Activated CD4-positive, alpha-beta memory T cell treated with anti-CD3 and anti-CD28 coated beads for 36 hours (primary cell): ENCODE measurements around the gene TJAP1. TPM values are rescaled to one million over a fixed set of nuclear protein-coding genes. Genes with fewer than 3 reads are reported as not detected.

Experiments
- CTCF ChIA-PET: fragments of 350-600 bp; sonication (Branson Sonifier 250); formaldehyde crosslinking; loops from one replicate; lab custom pipeline; 2021; ENCODE audit warnings: antibody characterized with exemption, inconsistent platforms; lab: Charles Lee
- POLR2A ChIA-PET: fragments of 350-600 bp; sonication (Branson Sonifier 250); formaldehyde crosslinking; loops from one replicate; lab custom pipeline; 2021; ENCODE audit warnings: antibody characterized with exemption; lab: Charles Lee
- DNase-seq: peaks from one replicate; pipeline ENCODE4 v3.0.0-alpha.2; 2020
- H3K27ac Mint-ChIP-seq: one replicate; pipeline ENCODE4 v1.8.0; 2021; ENCODE audit warnings: mixed read lengths
- H3K27me3 Mint-ChIP-seq: one replicate; pipeline ENCODE4 v1.8.0; 2021; ENCODE audit warnings: mixed read lengths
- H3K36me3 Mint-ChIP-seq: one replicate; pipeline ENCODE4 v1.8.0; 2021; ENCODE audit warnings: mixed read lengths
- H3K4me1 Mint-ChIP-seq: one replicate; pipeline ENCODE4 v1.8.0; 2021; ENCODE audit warnings: low read depth, mixed read lengths
- H3K4me3 Mint-ChIP-seq: one replicate; pipeline ENCODE4 v1.8.0; 2021; ENCODE audit warnings: mild to moderate bottlenecking, mixed read lengths
- H3K9me3 Mint-ChIP-seq: one replicate; pipeline ENCODE4 v1.8.0; 2021; ENCODE audit warnings: mixed read lengths
- intact Hi-C: fragments of 100-400 bp; cut with micrococcal nuclease; formaldehyde crosslinking; loops from one replicate; pipeline ENCODE4 v1.15.1; 2023
- total RNA-seq, 2 experiments: library from RNA; stranded (reverse); gene quantifications; one replicate each; pipeline ENCODE4 v1.2.3, GENCODE V29; 2021

Gene TJAP1
- total RNA-seq, 2 experiments from 2014 or later: 30.5 to 36.2 TPM

DNA sequence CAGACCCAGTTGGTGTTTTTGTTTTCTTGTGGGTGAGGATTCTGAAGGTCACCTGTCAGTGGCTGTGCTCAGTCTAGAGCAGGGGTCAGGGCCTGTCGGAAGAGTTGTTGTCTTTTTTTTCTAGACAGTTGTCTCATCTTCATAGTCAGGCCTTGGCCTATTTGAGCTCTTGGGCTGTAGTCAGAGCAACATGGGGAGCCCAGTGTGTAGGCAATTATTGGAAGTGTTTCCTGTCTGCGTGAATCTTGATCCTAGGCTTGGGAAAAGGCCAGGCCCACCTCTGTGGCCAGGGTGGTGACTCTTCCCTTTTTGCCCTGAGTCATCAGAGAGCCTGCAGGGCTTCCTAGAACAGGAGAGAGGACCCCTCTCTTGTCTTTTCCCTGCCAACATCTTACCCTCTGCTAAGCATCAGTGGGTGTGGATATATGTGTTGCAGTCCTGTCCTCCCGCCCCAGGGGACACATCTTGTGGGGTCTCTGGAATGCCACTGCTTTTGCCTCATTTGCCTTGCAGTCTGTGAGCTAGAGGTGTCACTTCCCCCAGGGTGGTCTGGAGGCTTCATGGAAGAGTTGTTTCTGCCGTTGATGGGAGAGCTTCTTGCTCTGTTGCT lies 11.4 kb downstream of the TJAP1 start:
- peaks cover 2% of the 10 kb centered on the region for H3K36me3 Mint-ChIP-seq
- DNase-seq: no peak
- ChIA-PET POLR2A (no interaction called here), CTCF (interaction anchor here (2.2 to 3.8 kb wide), 3 partner anchors 15 to 18 kb away, joined by 5 to 11 read pairs (median 11); no protein-coding TSS in a partner anchor)
- no peaks in the 10 kb centered on the region for H3K27me3 Mint-ChIP-seq
- no peaks in the 10 kb centered on the region for H3K9me3 Mint-ChIP-seq
- peaks cover 8% of the 10 kb centered on the region for H3K4me1 Mint-ChIP-seq
- H3K4me3 Mint-ChIP-seq: no peak overlapping the region
- intact Hi-C loops: no loop called here
- no peak overlapping the region for H3K27ac Mint-ChIP-seq

DNA sequence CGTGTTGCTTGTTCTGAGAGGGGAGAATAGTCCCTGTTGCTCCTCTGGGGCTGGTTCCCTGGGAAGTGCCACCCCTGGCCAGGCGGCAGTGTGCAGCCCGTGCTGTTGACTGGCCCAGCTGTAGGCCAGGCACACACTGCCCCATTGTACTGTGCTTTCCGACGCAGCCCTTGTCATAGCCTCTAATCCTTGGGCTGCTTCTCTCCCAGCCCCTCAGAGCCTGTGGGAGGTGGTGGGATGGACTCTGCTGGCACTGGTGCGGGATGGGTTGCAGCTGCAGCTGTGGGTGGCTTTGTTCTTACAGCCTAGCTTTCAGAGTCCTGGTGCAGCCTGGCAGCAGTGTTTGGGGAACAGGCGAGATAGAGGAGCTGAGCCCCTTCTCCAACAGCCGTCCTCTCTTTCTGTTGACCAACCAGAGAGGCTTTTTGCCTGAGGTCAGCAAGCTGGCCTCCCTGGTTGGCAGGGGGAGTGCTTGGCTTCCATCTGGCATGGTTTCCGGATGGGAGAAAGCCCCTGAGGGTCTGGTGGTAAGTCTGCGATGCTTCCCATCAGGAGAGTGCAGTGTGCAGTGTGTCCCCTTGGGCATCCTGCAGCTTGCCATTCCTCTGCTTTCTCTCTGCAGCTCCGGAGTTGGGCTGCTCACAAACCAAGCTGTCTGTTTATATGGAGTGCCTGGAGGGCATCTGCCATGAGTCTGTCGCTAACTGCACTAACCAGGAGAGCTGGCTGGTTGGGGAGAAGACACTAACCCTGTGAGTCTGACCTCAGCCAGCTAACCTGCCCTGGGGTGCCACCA lies 12.1 kb downstream of the TJAP1 start:
- ChIA-PET POLR2A (no interaction called here), CTCF (interaction anchor here (2.2 kb wide), 2 partner anchors 14 to 17 kb away, joined by 5 to 11 read pairs; no protein-coding TSS in a partner anchor)
- Mint-ChIP-seq H3K4me3 (no peak overlapping the region), H3K27ac (no peak overlapping the region), H3K36me3 (peaks cover 2% of the 10 kb centered on the region), H3K4me1 (peaks cover 14% of the 10 kb centered on the region), H3K27me3 (no peaks in the 10 kb centered on the region), H3K9me3 (no peaks in the 10 kb centered on the region)
- intact Hi-C loops: no loop called here
- no peak for DNase-seq

DNA sequence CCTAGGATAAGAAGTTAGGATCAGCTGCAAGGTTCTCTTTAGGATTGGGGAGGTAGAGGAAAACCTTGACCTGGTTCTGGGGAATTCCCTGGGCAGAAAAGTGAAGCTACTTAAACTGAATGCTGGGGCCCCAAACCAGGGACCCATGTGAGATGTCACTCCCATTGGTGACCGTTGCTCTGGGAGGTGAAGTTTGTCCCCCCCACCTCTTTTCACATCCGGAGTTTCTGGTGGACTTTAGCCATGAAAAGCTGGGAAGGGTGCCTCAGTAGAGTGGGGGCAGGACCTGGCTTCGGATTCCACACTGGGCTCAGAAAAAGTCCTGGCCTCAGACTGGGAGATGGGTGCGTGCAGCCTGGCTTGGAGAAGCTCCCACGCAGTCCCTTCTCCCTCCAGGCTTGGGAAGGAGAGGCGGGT lies 13.2 kb downstream of the TJAP1 start:
- H3K9me3 Mint-ChIP-seq: no peaks in the 10 kb centered on the region
- H3K36me3 Mint-ChIP-seq: peaks cover 2% of the 10 kb centered on the region
- ChIA-PET CTCF (interaction anchor here (2.2 kb wide), 2 partner anchors 13 to 16 kb away, joined by 5 to 11 read pairs; no protein-coding TSS in a partner anchor), POLR2A (no interaction called here)
- no peaks in the 10 kb centered on the region for H3K27me3 Mint-ChIP-seq
- intact Hi-C loops: no loop called here
- no peak overlapping the region for H3K4me3 Mint-ChIP-seq
- peaks cover 25% of the 10 kb centered on the region for H3K4me1 Mint-ChIP-seq
- H3K27ac Mint-ChIP-seq: no peak overlapping the region
- DNase-seq: no peak

DNA sequence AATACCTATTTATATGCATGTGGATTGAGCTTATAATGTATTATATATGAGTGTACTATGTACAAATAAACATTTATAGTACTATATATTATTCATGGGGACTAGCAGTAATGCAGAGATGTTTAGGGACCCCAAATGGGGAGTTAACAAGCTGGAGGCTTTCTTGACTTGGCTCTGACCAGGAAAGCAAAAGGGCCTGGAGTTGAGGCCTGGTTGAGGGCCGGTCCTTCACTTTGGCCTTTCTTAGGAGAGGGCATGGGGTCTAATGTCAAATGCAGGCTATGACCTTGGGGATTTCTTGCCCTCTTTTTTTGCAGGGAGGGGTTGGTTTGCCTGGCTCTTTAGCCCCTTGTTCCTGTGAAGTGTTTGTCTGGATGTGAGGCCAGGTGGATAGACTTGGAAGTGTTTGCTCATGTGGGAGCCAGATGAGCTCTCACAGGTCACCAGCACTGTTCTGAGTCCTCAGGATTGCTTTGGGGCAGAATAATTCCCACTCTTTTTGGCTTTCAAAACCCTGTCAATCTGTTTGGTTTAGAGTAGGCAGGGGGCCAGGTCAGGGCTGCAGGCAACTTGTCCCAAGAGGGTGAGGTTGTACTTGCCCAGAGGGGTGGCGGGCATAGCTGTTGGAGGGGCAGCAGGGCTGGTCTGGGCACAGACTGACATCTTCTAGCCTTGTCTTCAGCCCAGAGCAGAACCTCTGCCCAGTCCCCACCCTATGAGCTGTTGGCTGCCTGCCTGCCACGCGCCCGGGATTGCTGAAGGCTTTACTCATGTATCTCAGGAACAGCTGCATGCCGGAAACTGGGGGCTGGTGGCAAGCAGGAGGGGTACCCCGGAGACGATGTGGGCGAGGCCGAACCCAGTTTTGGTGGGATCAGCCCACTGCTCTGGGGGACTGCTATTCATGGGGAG lies 14.6 kb downstream of the TJAP1 start:
- DNase-seq: no peak
- CTCF ChIA-PET: interaction anchor here (1.0 to 4.5 kb wide), 3 partner anchors 14 to 37 kb away, joined by 3 to 40 read pairs (median 5); partner anchors contain the start of gene DLK2
- H3K36me3 Mint-ChIP-seq: peaks cover 2% of the 10 kb centered on the region
- intact Hi-C loops: no loop called here
- POLR2A ChIA-PET: interaction anchor here (1.4 kb wide), 1 partner anchor 44 kb away, joined by 3 read pairs; no protein-coding TSS in a partner anchor
- no peak overlapping the region for H3K4me3 Mint-ChIP-seq
- no peaks in the 10 kb centered on the region for H3K9me3 Mint-ChIP-seq
- H3K27me3 Mint-ChIP-seq: no peaks in the 10 kb centered on the region
- peaks cover 25% of the 10 kb centered on the region for H3K4me1 Mint-ChIP-seq
- no peak overlapping the region for H3K27ac Mint-ChIP-seq

DNA sequence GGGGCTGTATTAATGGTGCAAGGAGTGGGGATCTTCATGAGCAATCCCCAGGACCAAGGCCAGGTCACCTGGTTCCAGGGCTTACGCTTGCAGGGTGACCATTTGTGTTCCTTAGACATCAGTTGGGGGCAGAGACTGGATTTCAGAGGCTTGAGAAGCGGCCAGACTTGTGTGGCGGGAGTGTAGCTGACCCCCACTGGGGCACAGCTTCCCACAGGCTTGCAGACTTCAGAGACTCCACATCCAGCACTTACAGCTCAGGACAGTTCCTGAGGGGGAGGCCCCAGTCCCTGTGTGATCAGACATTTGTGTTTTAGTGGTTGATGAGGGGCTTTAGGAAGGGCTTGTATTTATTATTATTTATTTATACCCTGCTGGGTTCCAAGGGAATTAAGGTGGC lies 15.3 kb downstream of the TJAP1 start:
- intact Hi-C loops: no loop called here
- Mint-ChIP-seq H3K36me3 (peaks cover 2% of the 10 kb centered on the region), H3K27me3 (no peaks in the 10 kb centered on the region), H3K4me1 (peaks cover 25% of the 10 kb centered on the region), H3K9me3 (no peaks in the 10 kb centered on the region), H3K27ac (no peak overlapping the region), H3K4me3 (no peak overlapping the region)
- ChIA-PET CTCF (interaction anchor here (1.0 to 4.5 kb wide), 2 partner anchors 13 to 37 kb away, joined by 3 to 40 read pairs; partner anchors contain the start of gene DLK2), POLR2A (interaction anchor here (1.4 kb wide), 1 partner anchor 45 kb away, joined by 3 read pairs; no protein-coding TSS in a partner anchor)
- DNase-seq: no peak

DNA sequence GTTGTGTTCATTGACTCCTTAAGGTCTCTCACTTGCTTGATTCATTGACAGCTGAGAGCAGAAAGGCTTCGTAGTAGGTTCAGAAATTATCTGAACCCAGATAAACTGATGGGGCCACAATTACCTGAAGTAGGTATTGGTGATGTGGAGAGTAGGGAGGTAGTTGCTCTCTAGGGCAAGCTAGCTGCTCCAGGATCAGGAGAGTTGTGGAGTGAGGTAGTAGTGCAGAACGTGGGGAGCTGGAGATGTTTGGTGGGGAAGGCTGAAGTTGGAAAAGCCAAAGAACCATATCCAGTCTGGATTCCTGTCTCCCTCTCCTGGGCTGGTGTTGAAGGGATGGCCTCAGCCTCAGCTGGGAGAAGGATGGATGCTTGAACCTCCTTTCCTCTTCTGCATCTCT lies 15.9 kb downstream of the TJAP1 start:
- Mint-ChIP-seq H3K4me3 (no peak overlapping the region), H3K27ac (no peak overlapping the region), H3K4me1 (peaks cover 25% of the 10 kb centered on the region), H3K9me3 (no peaks in the 10 kb centered on the region), H3K27me3 (no peaks in the 10 kb centered on the region), H3K36me3 (peaks cover 2% of the 10 kb centered on the region)
- ChIA-PET POLR2A (interaction anchor here (1.0 kb wide), 1 partner anchor 14 kb away, joined by 3 read pairs; no protein-coding TSS in a partner anchor), CTCF (interaction anchor here (2.7 to 4.5 kb wide), 2 partner anchors 13 to 264 kb away, joined by 7 to 40 read pairs; partner anchors contain the start of gene DNPH1)
- intact Hi-C loops: no loop called here
- DNase-seq: no peak

DNA sequence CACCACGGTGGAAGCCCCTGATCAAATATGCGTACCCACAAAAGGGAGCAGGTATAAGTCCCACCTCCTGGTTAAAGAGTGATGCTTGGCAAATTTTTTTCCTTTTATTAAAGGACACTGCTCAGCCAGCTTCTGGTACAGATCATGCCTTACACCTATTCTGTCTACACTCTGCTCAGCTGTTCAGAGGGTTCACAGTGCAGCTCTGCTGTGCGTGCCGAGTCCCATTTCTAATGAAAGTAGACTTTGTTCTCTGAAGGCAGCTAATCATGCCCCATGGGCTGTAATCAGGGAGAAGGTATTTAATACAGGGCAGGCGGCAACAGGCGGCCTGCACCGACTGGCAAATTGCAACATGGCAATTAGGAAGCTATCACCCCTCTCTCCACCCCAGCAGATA lies 16.5 kb downstream of the TJAP1 start:
- H3K4me3 Mint-ChIP-seq: no peak overlapping the region
- H3K9me3 Mint-ChIP-seq: no peaks in the 10 kb centered on the region
- CTCF ChIA-PET: interaction anchor here (2.7 to 4.5 kb wide), 2 partner anchors 12 to 264 kb away, joined by 7 to 40 read pairs; partner anchors contain the start of gene DNPH1
- no peaks in the 10 kb centered on the region for H3K27me3 Mint-ChIP-seq
- no peak for DNase-seq
- no peak overlapping the region for H3K27ac Mint-ChIP-seq
- POLR2A ChIA-PET: interaction anchor here (1.0 kb wide), 1 partner anchor 13 kb away, joined by 3 read pairs; no protein-coding TSS in a partner anchor
- intact Hi-C loops: no loop called here
- H3K4me1 Mint-ChIP-seq: peaks cover 25% of the 10 kb centered on the region
- H3K36me3 Mint-ChIP-seq: peaks cover 2% of the 10 kb centered on the region

DNA sequence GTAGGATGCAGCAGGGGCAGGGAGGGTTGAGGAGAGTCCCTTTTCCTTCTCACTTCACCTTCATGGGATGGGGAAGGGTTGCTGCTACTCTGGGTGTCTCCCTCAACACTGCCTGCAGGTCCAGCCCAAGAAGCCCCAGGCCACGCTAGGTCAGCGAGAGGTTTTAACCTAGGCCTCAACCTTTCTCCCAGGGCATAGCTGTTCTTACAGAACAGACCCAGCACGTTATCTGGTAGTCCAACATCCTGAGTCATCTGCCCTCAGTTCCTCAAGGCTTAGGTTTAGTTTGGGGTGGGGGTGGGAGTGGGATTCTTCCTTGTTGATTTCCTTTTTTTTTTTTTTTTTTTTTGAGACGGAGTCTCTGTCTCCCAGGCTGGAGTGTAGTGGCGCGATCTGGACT lies 17.0 kb downstream of the TJAP1 start:
- DNase-seq: no peak
- ChIA-PET CTCF (interaction anchor here (1.1 to 4.5 kb wide), 4 partner anchors 12 to 265 kb away, joined by 4 to 40 read pairs (median 6); partner anchors contain the start of genes CRIP3 and DNPH1), POLR2A (interaction anchor here (0.5 to 1.2 kb wide), 2 partner anchors 17 to 52 kb away, joined by 3 to 6 read pairs; no protein-coding TSS in a partner anchor)
- Mint-ChIP-seq H3K9me3 (no peaks in the 10 kb centered on the region), H3K27me3 (no peaks in the 10 kb centered on the region), H3K4me1 (peaks cover 25% of the 10 kb centered on the region), H3K4me3 (no peak overlapping the region), H3K36me3 (peaks cover 2% of the 10 kb centered on the region), H3K27ac (no peak overlapping the region)
- intact Hi-C loops: no loop called here

DNA sequence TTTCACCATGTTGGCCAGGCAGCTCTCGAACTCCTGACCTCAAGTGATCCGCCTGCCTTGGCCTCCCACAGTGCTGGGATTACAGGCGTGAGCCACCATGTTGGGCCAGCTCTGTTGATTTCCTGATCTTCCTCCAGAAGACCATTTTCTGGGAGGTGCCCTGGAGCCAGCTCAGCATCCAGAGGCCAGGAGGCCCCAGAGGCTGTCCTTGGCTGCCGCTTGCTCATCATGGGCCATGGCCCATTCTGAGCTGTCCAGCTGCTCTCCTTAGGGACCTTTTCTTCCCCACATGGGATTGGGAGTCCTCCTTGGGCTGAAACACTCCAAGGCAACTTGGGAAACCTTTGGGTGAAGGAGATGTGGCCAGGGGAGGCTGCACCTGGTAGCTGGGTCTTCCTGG lies 17.4 kb downstream of the TJAP1 start:
- Mint-ChIP-seq H3K9me3 (no peaks in the 10 kb centered on the region), H3K4me1 (peaks cover 25% of the 10 kb centered on the region), H3K27me3 (no peaks in the 10 kb centered on the region), H3K36me3 (peaks cover 2% of the 10 kb centered on the region), H3K4me3 (no peak overlapping the region), H3K27ac (no peak overlapping the region)
- intact Hi-C loops: no loop called here
- ChIA-PET CTCF (interaction anchor here (1.1 to 4.5 kb wide), 5 partner anchors 11 to 265 kb away, joined by 4 to 40 read pairs (median 4); partner anchors contain the start of genes CRIP3 and DNPH1), POLR2A (interaction anchor here (0.5 to 1.2 kb wide), 2 partner anchors 17 to 52 kb away, joined by 3 to 6 read pairs; no protein-coding TSS in a partner anchor)
- DNase-seq: no peak

DNA sequence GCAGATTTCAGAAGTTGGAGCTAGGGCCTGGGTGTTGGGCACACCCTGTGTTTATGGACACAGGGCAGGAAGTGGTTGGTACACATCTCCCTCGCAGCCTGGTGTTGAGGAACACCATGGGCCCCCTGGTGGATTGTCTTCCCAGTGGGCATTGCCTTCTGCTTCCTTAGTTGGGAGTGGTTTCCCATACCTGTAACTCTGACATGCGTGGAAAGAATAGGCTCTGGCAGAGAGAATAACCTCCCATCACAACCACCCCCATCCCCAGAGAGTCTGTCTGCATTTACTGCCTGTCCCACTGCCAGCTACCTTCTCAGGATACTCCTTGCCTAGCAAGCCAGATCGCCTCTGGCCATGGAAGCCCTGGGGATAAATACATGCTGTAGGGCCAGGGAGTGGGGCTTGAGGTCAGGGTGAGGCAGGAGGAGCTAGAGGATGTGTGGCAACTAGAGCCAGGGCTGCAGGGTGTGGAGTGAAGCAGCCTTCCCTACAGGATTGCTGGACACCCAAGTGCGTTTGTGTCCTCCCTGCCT lies 18.1 kb downstream of the TJAP1 start:
- H3K4me3 Mint-ChIP-seq: no peak overlapping the region
- ChIA-PET POLR2A (interaction anchor here (1.2 kb wide), 1 partner anchor 18 kb away, joined by 3 read pairs; no protein-coding TSS in a partner anchor), CTCF (interaction anchor here (1.1 to 4.5 kb wide), 5 partner anchors 11 to 266 kb away, joined by 4 to 40 read pairs (median 4); partner anchors contain the start of genes CRIP3 and DNPH1)
- no peaks in the 10 kb centered on the region for H3K9me3 Mint-ChIP-seq
- H3K27me3 Mint-ChIP-seq: no peaks in the 10 kb centered on the region
- intact Hi-C loops: no loop called here
- H3K27ac Mint-ChIP-seq: peak overlapping the region; percentile 49
- peaks cover 25% of the 10 kb centered on the region for H3K4me1 Mint-ChIP-seq
- DNase-seq: no peak
- H3K36me3 Mint-ChIP-seq: no peaks in the 10 kb centered on the region
